OCI-M2 (cell line): ENCODE results near the gene PLXNA3.
"Not testable (repeated sequence)": the region's sequence is repeated elsewhere in the genome, so short reads cannot be mapped to it uniquely, and the experiment has no call there.

Source experiments
- DNase-seq: peaks from one replicate; lab custom pipeline; 2025; ENCODE audit not compliant: unreplicated experiment; lab: John Stamatoyannopoulos, UW

PLXNA3 gene

GRCh38 chrX:154495472-154495922 lies 37.4 kb downstream of the PLXNA3 start:
- no peak for DNase-seq

DNA sequence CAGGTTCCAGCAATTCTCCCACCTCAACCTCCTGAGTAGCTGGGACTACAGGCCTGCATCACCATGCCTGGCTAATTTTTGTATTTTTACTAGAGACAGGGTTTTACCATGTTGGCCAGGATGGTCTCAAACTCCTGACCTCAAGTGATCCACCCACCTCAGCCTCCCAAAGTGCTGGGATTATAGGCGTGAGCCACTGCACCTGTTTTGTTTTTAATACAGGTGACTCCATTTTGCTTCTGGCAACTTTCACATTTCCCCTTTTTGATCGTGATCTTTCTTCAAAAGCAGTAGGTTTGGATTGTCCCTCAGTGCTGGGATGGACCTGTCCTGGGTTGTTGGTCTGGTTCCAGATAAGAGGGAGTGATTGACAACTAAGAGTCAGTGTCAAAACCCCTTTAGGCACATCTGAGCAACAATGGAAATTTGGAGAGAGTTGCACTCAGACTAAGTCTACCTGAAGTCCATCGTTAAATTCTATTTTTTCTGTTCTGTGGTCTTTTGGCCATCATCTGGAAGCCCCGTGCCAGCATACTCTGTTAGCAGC lies 38.6 kb downstream of the PLXNA3 start:
- DNase-seq: not testable (repeated sequence)

GRCh38 chrX:154501423-154501822 lies 43.3 kb downstream of the PLXNA3 start:
- not testable (repeated sequence) for DNase-seq

- DNase-seq: no peak
Observed at GRCh38 chrX:154502098-154502497, 44.0 kb downstream of the PLXNA3 start.

- no peak for DNase-seq
Observed at GRCh38 chrX:154502989-154503388, 44.9 kb downstream of the PLXNA3 start.

- no peak for DNase-seq
Observed at GRCh38 chrX:154505734-154506133, 47.7 kb downstream of the PLXNA3 start.

DNA sequence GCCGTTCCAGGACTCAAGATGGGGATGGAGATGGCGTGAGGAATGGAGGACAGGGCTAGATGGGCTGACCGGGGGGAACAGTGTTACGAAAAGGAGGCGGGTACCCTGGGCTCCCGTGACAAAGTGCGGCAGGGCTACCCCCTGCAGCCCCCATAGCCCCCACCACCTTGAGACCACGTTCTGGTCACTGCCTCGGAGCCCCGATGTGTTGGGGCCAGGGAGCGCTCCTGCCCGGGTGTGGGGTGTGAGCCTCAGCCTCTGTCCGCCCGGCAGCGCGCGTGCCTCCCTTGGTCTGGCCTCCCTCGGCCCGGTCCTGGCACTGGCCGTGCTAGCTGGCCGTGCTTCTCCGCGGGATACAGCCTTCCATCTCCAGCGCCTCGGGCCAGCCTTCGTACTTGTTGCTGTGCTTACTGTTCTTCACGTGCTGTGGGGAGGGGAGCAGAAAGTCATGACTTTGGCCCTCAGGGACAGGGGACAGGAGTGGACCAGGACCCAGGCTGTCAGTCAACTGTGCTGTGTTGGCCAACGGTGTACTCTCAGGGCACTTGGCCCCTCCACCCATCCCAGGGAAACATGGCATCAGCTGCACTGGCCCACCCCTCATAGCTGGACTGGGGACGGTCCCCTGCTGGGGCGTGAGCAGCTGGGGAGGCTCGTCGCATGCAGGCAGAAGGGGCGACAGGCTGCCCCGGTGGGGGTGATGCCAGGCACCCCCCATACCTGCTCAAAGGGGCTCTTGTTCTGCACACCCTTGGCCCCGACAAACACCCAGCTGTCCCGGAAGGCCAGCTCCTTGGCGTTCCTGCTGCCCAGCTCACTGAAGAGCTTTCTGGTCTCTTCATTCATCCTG lies 48.6 kb downstream of the PLXNA3 start:
- DNase-seq: no peak

GRCh38 chrX:154507673-154508383 lies 49.7 kb downstream of the PLXNA3 start:
- no peak for DNase-seq

DNA sequence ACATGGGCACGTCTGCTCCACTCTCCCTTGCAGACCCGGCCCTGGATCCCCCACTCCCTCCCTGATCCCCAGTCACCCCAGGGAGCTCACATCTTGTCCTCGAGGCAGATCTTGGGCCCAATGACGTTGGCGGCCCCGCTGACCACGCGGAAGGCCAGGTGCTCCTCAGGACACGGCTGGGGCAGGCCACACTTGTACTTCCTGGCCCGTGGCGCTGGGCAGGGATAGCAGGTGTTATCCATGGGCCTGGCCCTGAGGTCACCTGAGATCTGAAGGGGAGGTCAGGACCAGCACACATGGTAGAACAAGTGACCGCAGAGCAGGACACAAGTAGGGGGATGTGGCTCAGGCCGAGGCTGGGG lies 50.3 kb downstream of the PLXNA3 start:
- no peak for DNase-seq

DNA sequence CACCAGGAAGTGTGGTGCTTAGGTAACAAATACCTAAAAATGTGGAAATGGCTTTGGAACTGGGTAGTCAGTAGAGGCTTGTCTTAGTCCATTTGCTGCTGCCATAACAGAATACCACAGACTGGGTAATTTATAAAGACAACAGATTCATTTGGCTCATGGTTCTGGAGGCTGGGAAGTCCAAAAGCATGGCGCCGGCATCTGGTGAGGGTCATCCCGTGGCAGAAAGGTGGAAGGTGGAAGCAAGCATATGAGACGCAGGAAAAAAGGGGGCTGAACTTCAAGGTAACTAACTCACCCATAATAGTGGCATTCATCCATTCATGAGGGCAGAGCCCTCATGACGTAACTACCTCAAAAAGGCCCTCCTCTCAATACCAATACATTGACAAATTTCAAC lies 51.4 kb downstream of the PLXNA3 start:
- no peak for DNase-seq

GRCh38 chrX:154511761-154512160 lies 53.7 kb downstream of the PLXNA3 start:
- no peak for DNase-seq

DNA sequence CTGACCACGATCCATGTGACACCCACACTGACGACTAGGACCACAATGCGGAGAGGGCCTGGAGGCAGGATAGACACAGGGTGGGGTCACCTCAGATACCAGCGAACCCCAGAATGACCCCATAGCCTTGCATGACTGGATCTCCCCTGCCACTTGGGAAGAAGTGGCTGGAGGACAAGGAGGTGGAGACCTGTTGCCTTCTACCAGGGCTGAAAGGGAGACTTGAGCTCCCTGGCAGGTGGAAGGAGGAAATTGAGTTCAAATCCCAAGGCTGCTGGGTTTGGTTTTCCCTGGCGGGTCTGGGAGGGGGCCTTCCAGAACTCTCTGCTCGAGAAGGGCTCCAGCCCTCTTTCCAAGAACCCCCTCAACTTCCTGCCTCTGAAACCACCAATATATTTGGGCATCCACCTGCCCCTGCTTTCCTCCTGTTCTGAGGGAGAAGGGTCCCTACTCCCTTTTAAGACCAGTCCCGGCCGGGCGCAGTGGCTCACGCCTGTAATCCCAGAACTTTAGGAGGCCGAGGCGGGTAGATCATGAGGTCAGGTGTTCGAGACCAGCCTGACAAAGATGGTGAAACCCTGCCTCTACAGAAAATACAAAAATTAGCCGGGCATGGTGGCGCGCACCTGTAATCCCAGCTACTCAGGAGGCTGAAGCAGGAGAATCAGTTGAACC lies 54.9 kb downstream of the PLXNA3 start:
- no peak for DNase-seq

- DNase-seq: no peak
Observed at GRCh38 chrX:154513716-154514115, 55.6 kb downstream of the PLXNA3 start.

GRCh38 chrX:154515090-154515965 lies 57.2 kb downstream of the PLXNA3 start:
- no peak for DNase-seq

DNA sequence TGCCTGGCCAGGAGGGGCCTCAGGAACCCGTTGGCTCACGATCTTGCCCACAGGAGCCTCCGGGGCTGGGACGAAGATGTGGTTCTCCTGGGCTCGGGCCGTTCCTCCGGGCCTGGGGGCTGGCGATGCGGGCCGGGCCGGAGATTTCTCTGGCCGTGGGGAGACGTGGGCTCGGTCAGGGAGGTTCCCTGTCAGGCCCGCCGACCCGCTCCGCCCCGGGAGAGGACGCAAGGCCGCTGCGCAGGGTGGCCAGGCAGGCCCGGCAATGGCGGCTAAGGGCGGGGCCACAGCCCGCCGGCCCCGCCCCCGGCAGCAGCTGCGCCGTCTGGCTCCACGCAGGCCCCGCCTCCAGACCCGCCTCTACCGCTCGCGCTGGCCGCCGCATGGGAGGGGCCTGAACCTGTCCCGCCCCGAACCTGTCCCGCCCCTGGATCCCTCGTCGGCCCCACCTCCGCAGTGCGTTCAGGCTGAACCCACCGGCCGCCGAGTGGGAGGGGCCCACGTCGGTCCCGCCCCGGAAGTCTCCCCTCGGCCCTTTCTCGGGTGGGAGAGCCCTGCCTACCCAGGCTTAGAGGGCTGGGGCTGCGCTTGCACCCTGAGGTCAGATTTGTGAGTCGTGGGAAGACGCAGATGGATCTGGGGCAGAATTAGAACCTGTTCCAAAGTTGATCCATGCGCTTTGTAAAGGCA lies 58.0 kb downstream of the PLXNA3 start, which contains the start of gene FAM3A:
Gene FAM3A, minus strand, starts transcription at position 267 of the 690 bp plus-strand sequence. CDS start 460 bp downstream, outside the sequence.
- DNase-seq: no peak

- DNase-seq: no peak
Observed at GRCh38 chrX:154516656-154517100, 58.6 kb downstream of the PLXNA3 start.

- DNase-seq: no peak
Observed at GRCh38 chrX:154517101-154517781, 59.2 kb downstream of the PLXNA3 start.

DNA sequence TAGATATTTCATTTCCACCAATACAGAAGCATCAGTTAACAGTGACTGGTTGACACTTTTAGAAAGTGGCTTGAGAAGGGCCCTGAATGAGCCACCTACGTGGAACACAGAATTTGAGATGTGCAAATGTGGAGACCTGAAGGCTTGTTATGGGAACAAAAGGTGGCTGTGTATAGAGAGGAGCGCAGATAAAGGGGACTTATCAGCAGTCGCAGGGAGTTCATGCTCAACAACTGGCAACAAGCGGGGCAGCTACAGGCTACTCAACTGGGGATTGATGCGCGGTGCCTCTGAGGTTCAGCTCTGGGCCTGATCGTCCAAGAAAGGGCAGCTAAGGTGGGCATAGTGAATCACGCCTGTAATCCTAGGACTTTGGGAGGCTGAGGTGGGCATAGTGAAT lies 61.3 kb downstream of the PLXNA3 start:
- DNase-seq: no peak
